IMR-90 (cell line): ENCODE results near the gene PRSS50. TPM values are rescaled to one million over a fixed set of nuclear protein-coding genes. Genes with fewer than 3 reads are reported as not detected.

Experiments used
- ATAC-seq: fragments of 200-7000 bp; cut with Tn5 transposase; 2 replicates; pipeline ENCODE4 v1.9.1; 2020; ENCODE audit warnings: low read depth, mild to moderate bottlenecking, moderate library complexity
- BruUV-seq: library from RNA; stranded (reverse); fragments of 400-500 nt; replicated peaks from 2 replicates; lab custom pipeline; 2021; lab: Mats Ljungman, UMichigan
- CTCF ChIA-PET: fragments of 300-600 bp; formaldehyde crosslinking; extraction: SDS; loops from one replicate; lab custom pipeline; 2021; ENCODE audit warnings: antibody characterized with exemption; lab: Yijun Ruan, JAX
- POLR2A ChIA-PET: fragments of 300-600 bp; sonication (Branson Sonifier 250); formaldehyde crosslinking; loops from one replicate; lab custom pipeline; 2022; ENCODE audit warnings: antibody characterized with exemption; ENCODE audit not compliant: unreplicated experiment; lab: Charles Lee
- DNase-seq: peaks from one replicate; pipeline ENCODE4 v3.0.0; 2013
- H2AFZ ChIP-seq: replicated peaks from 2 replicates; pipeline ENCODE3; 2013; ENCODE audit warnings: low read length, mild to moderate bottlenecking; ENCODE audit not compliant: poor library complexity
- H2AK5ac ChIP-seq: 2 replicates; pipeline ENCODE4 v1.6.1; 2013; ENCODE audit warnings: low read depth, low read length, inconsistent platforms
- H2AK9ac ChIP-seq: replicated peaks from 2 replicates; pipeline ENCODE3; 2013; ENCODE audit warnings: mild to moderate bottlenecking, low read depth, low read length, moderate library complexity; ENCODE audit not compliant: poor library complexity
- H2BK120ac ChIP-seq: 2 replicates; pipeline ENCODE4 v1.6.1; 2013; ENCODE audit warnings: low read depth, low read length, inconsistent platforms
- H2BK15ac ChIP-seq: 3 replicates; pipeline ENCODE4 v1.6.1; 2013; ENCODE audit warnings: low read depth, low read length, inconsistent platforms
- H2BK20ac ChIP-seq: 2 replicates; pipeline ENCODE4 v1.6.1; 2013; ENCODE audit warnings: low read depth, mild to moderate bottlenecking, inconsistent platforms, low read length, moderate library complexity
- H2BK5ac ChIP-seq: 2 replicates; pipeline ENCODE4 v1.6.1; 2013; ENCODE audit warnings: mild to moderate bottlenecking, low read depth, low read length, inconsistent platforms; ENCODE audit not compliant: poor library complexity, severe bottlenecking
- H3K14ac ChIP-seq: replicated peaks from 2 replicates; pipeline ENCODE4 v1.6.1; 2013; ENCODE audit warnings: low read depth, low read length, inconsistent platforms
- H3K18ac ChIP-seq: 2 replicates; pipeline ENCODE4 v1.6.1; 2013; ENCODE audit warnings: low read depth, low read length, control low read depth
- H3K23ac ChIP-seq: 2 replicates; pipeline ENCODE4 v1.6.1; 2013; ENCODE audit warnings: low read depth, low read length, inconsistent platforms
- H3K27ac ChIP-seq: 2 replicates; pipeline ENCODE4 v1.5.1; 2013; ENCODE audit warnings: mild to moderate bottlenecking, control low read depth, low read length; ENCODE audit not compliant: insufficient read depth
- H3K27me3 ChIP-seq: 2 replicates; pipeline ENCODE4 v1.6.1; 2013; ENCODE audit warnings: low read length; ENCODE audit not compliant: control insufficient read depth, insufficient read depth
- H3K36me3 ChIP-seq: 2 replicates; pipeline ENCODE4 v1.6.1; 2013; ENCODE audit warnings: low read length, mixed read lengths; ENCODE audit not compliant: control insufficient read depth, insufficient read depth
- H3K4ac ChIP-seq: 2 replicates; pipeline ENCODE4 v1.6.1; 2013; ENCODE audit warnings: low read depth, low read length, inconsistent platforms
- H3K4me1 ChIP-seq: 2 replicates; pipeline ENCODE4 v1.6.1; 2013; ENCODE audit warnings: low read length, mixed read lengths; ENCODE audit not compliant: control insufficient read depth, insufficient read depth
- H3K4me2 ChIP-seq: 2 replicates; pipeline ENCODE4 v1.6.1; 2013; ENCODE audit warnings: low read depth, mild to moderate bottlenecking, control low read depth, low read length, moderate library complexity
- H3K4me3 ChIP-seq: 2 replicates; pipeline ENCODE4 v1.5.1; 2013; ENCODE audit warnings: low read depth, mild to moderate bottlenecking, control low read depth, low read length, moderate library complexity; ENCODE audit not compliant: insufficient read depth
- H3K56ac ChIP-seq: 2 replicates; pipeline ENCODE4 v1.6.1; 2013; ENCODE audit warnings: low read length, inconsistent platforms; ENCODE audit not compliant: insufficient read depth; ENCODE audit errors: extremely low read depth
- H3K79me1 ChIP-seq, 2 experiments: 2 replicates each; pipeline ENCODE4 v1.6.1; 2013; ENCODE audit warnings: low read length in 2 of 2, inconsistent platforms in 1 of 2, low read depth in 1 of 2
- H3K9ac ChIP-seq: 2 replicates; pipeline ENCODE4 v1.6.1; 2013; ENCODE audit warnings: low read depth, low read length, control low read depth
- H3K9me1 ChIP-seq: 2 replicates; pipeline ENCODE4 v1.6.1; 2013; ENCODE audit warnings: low read length, inconsistent platforms; ENCODE audit not compliant: insufficient read depth
- H3K9me3 ChIP-seq: 2 replicates; pipeline ENCODE4 v1.6.1; 2013; ENCODE audit warnings: low read length; ENCODE audit not compliant: control insufficient read depth, insufficient read depth
- H4K20me1 ChIP-seq: 2 replicates; pipeline ENCODE4 v1.6.1; 2013; ENCODE audit warnings: low read length, inconsistent platforms; ENCODE audit not compliant: insufficient read depth
- H4K5ac ChIP-seq: 2 replicates; pipeline ENCODE4 v1.6.1; 2013; ENCODE audit warnings: mild to moderate bottlenecking, low read depth, low read length, control low read depth
- H4K8ac ChIP-seq, 2 experiments: 2 replicates each; pipeline ENCODE4 v1.6.1; 2013; ENCODE audit warnings: low read depth in 2 of 2, low read length in 2 of 2, control low read depth in 1 of 2, inconsistent platforms in 1 of 2
- H4K91ac ChIP-seq: 2 replicates; pipeline ENCODE4 v1.6.1; 2013; ENCODE audit warnings: low read depth, low read length, inconsistent platforms; ENCODE audit not compliant: insufficient read depth
- BHLHE40 ChIP-seq: fragments of 150-350 bp; IDR thresholded peaks from 2 replicates; pipeline ENCODE4 v1.6.1; 2016; ENCODE audit warnings: mild to moderate bottlenecking, low read depth, low read length
- CEBPB ChIP-seq: IDR thresholded peaks from 2 replicates; pipeline ENCODE4 v1.6.1; 2012; ENCODE audit warnings: low read depth, low read length, improper control_type of control experiment
- CHD1 ChIP-seq: IDR thresholded peaks from 2 replicates; pipeline ENCODE4 v1.6.1; 2012; ENCODE audit warnings: low read depth, low read length, improper control_type of control experiment
- CTCF ChIP-seq: conservative IDR thresholded peaks from 2 replicates; pipeline ENCODE4 v1.5.1; 2012; ENCODE audit warnings: mild to moderate bottlenecking, low read depth, low read length, improper control_type of control experiment
- ELK1 ChIP-seq: fragments of 150-350 bp; IDR thresholded peaks from 2 replicates; pipeline ENCODE4 v1.6.1; 2016; ENCODE audit warnings: low read depth, mild to moderate bottlenecking, low read length, moderate library complexity, borderline replicate concordance
- FOS ChIP-seq: fragments of 150-350 bp; IDR thresholded peaks from 2 replicates; pipeline ENCODE4 v1.6.1; 2016; ENCODE audit warnings: low read depth, low read length
- MAFK ChIP-seq: IDR thresholded peaks from 2 replicates; pipeline ENCODE4 v1.6.1; 2012; ENCODE audit warnings: low read depth, low read length, improper control_type of control experiment
- MXI1 ChIP-seq: IDR thresholded peaks from 2 replicates; pipeline ENCODE4 v1.6.1; 2012; ENCODE audit warnings: low read depth, mild to moderate bottlenecking, low read length, moderate library complexity, borderline replicate concordance
- NFE2L2 ChIP-seq: fragments of 150-350 bp; IDR thresholded peaks from 2 replicates; pipeline ENCODE4 v1.6.1; 2016; ENCODE audit warnings: low read depth, mild to moderate bottlenecking, low read length
- POLR2A ChIP-seq: IDR thresholded peaks from 2 replicates; pipeline ENCODE4 v1.6.1; 2012; ENCODE audit warnings: mild to moderate bottlenecking, low read depth, low read length
- RCOR1 ChIP-seq: IDR thresholded peaks from 2 replicates; pipeline ENCODE4 v1.6.1; 2012; ENCODE audit warnings: mild to moderate bottlenecking, low read length, improper control_type of control experiment; ENCODE audit not compliant: insufficient replicate concordance
- SMC3 ChIP-seq: fragments of 150-350 bp; IDR thresholded peaks from 2 replicates; pipeline ENCODE4 v1.6.1; 2016; ENCODE audit warnings: low read depth, mild to moderate bottlenecking, antibody characterized with exemption, low read length, moderate library complexity
- USF2 ChIP-seq: fragments of 150-350 bp; IDR thresholded peaks from 2 replicates; pipeline ENCODE4 v1.6.1; 2017; ENCODE audit warnings: mild to moderate bottlenecking, antibody characterized with exemption, low read length, low read depth
- WGBS, 2 experiments: methylation state at CpG; one replicate each; pipeline versions ENCODE4 v1.1.5 to v1.1.7; 2013; ENCODE audit warnings: missing lambda C conversion rate in 2 of 2; ENCODE audit not compliant: insufficient read length in 1 of 2; ENCODE audit errors: extremely low coverage in 2 of 2; 5-methylcytosine and 5-hydroxymethylcytosine counted together
- dilution Hi-C: fragments of 300-500 bp; cut with HindIII; formaldehyde crosslinking; loops from one replicate; pipeline ENCODE4 v1.14.3; 2018; ENCODE audit warnings: low sequenced_read_pairs; ENCODE audit not compliant: unreplicated experiment
- in situ Hi-C: fragments of 300-500 bp; cut with MboI; formaldehyde crosslinking; loops from 3 replicates; pipeline ENCODE4 v1.14.3; 2019; ENCODE audit warnings: low sequenced_read_pairs, inconsistent platforms, mixed read lengths
- intact Hi-C: fragments of 100-400 bp; cut with micrococcal nuclease; formaldehyde crosslinking; loops from 2 replicates; pipeline ENCODE4 v1.10.0; 2022
- polyA plus RNA-seq, 3 experiments: library from polyadenylated mRNA; depleted of rRNA; stranded (reverse); fragments of >200 nt; gene quantifications; 2 replicates each; pipeline ENCODE4 v1.2.3, GENCODE V29; 2012; ENCODE audit warnings: low replicate concordance in 1 of 3
- total RNA-seq: library from RNA; depleted of rRNA; stranded (reverse); fragments of >200 nt; gene quantifications from 2 replicates; pipeline ENCODE4 v1.2.3, GENCODE V29; 2012

Gene PRSS50
- total and polyA plus RNA-seq, 2 of the 4 experiments (the other 2 are of a cell fraction), result not detected

DNA sequence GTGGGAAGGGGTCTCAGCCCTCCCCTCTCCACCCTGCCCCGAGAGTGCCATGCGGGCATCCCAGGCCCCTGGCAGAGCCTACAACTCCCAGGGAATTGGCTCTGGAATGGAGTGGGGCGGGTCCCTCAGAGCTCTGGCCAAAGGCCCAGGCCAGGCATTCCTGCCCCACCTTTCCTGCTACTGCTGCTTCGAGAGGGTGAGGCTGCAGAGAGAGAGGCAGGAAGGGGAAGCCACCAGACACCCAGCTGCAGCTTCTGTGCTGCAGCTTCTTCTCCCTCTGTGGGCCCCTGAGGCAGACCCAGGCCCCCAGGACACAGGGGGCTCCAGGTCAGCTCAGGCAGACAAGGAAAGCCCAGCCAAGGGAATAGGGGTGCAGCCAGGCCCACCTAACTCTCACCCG is 26.9 kb downstream of the PRSS50 start:
- CTCF ChIA-PET, result no interaction called here

More for the DNA sequence above, 26.9 kb downstream of the PRSS50 start:
- Histone ChIP-seq H3K27ac (no peak overlapping the region), H3K4me2 (no peak overlapping the region), H3K36me3 (no peaks in the 10 kb centered on the region; the same call in 1 of the 2 replicates), H3K9me3 (no peaks in the 10 kb centered on the region), H2AK5ac (no peak overlapping the region), H2AK9ac (no peak overlapping the region), H3K9me1 (peaks cover 10% of the 10 kb centered on the region; the same call in 1 of the 2 replicates), H3K27me3 (peaks cover 5% of the 10 kb centered on the region), H2AFZ (no peak overlapping the region), H2BK5ac (no peak overlapping the region), H3K18ac (no peak overlapping the region), H2BK20ac (no peak overlapping the region), H4K5ac (no peak overlapping the region), H2BK120ac (no peak overlapping the region), H3K14ac (no peak overlapping the region), H4K20me1 (peaks cover 5% of the 10 kb centered on the region; the same call in 1 of the 2 replicates), H3K9ac (no peak overlapping the region), H3K79me1 (no peaks in the 10 kb centered on the region; a peak in 1 of 4 replicates), H3K56ac (no peak overlapping the region), H2BK15ac (no peak overlapping the region), H3K4ac (no peak overlapping the region), H3K4me3 (no peak overlapping the region), H3K4me1 (peaks cover 10% of the 10 kb centered on the region), H3K23ac (no peak overlapping the region), H4K8ac (no peak overlapping the region), H4K91ac (no peak overlapping the region)
- no peak for ATAC-seq
- dilution Hi-C loops, result no loop called here
- no CpG with 5 or more reads among the region's 5 CpGs for WGBS, 2 experiments
- no TSS peak for BruUV-seq
- TF ChIP-seq RCOR1 (no peak), USF2 (no peak), NFE2L2 (no peak), BHLHE40 (no peak), POLR2A (no peak), ELK1 (no peak), MAFK (no peak), SMC3 (no peak), CHD1 (no peak), FOS (no peak), CEBPB (no peak), CTCF (no peak), MXI1 (no peak)
- in situ Hi-C loops, result no loop called here
- intact Hi-C loops, result no loop called here
- DNase-seq, result no peak
- POLR2A ChIA-PET, result no interaction called here
